Keratinocyte (primary cell): Measurements from ENCODE around the gene OLFM2. TPM values are rescaled to one million over a fixed set of nuclear protein-coding genes. Genes with fewer than 3 reads are reported as not detected.

Experiments used
- DNase-seq: peaks from one replicate; pipeline ENCODE4 v3.0.0-alpha.2; 2011; ENCODE audit warnings: low read depth, missing footprints, low spot score
- FAIRE-seq: peaks from 2 replicates; lab custom pipeline; 2011; peaks lifted over from hg19 to GRCh38; lab: Jason Lieb, UNC
- H2AFZ ChIP-seq: 2 replicates; pipeline ENCODE4 v1.6.0; 2012; ENCODE audit warnings: low read length, control low read depth, inconsistent platforms; ENCODE audit not compliant: control insufficient read depth
- H3K27ac ChIP-seq: 2 replicates; pipeline ENCODE4 v1.5.1; 2011; ENCODE audit warnings: low read length; ENCODE audit not compliant: control insufficient read depth, insufficient read depth
- H3K27me3 ChIP-seq: 3 replicates; pipeline ENCODE4 v1.6.0; 2011; ENCODE audit warnings: low read length; ENCODE audit not compliant: control insufficient read depth, insufficient read depth; ENCODE audit errors: extremely low read depth
- H3K36me3 ChIP-seq, 2 experiments: 2 replicates in 1 of 2; 3 replicates in 1 of 2; pipeline ENCODE4 v1.5.1; 2011; ENCODE audit warnings: low read length in 2 of 2, mild to moderate bottlenecking in 1 of 2; ENCODE audit not compliant: control insufficient read depth in 2 of 2, insufficient read depth in 2 of 2; ENCODE audit errors: extremely low read depth in 1 of 2
- H3K4me1 ChIP-seq: 3 replicates; pipeline ENCODE4 v1.5.1; 2011; ENCODE audit warnings: low read length; ENCODE audit not compliant: control insufficient read depth, insufficient read depth; ENCODE audit errors: extremely low read depth
- H3K4me2 ChIP-seq: 3 replicates; pipeline ENCODE4 v1.6.0; 2011; ENCODE audit warnings: low read depth, low read length; ENCODE audit not compliant: control insufficient read depth, insufficient read depth; ENCODE audit errors: extremely low read depth
- H3K4me3 ChIP-seq, 3 experiments: fragments of 200-600 bp in 1 of 3; sonication (generic) in 1 of 3; 2 replicates in 2 of 3; 3 replicates in 1 of 3; pipeline ENCODE4 v1.5.1; 2011 to 2016; ENCODE audit warnings: low read length in 3 of 3, mild to moderate bottlenecking in 3 of 3, control low read depth in 2 of 3, inconsistent platforms in 1 of 3, low read depth in 1 of 3, mixed read lengths in 1 of 3, mixed run types in 1 of 3, moderate library complexity in 1 of 3; ENCODE audit not compliant: control insufficient read depth in 2 of 3, insufficient read depth in 2 of 3; ENCODE audit errors: extremely low read depth in 1 of 3
- H3K79me2 ChIP-seq: 2 replicates; pipeline ENCODE4 v1.6.0; 2012; ENCODE audit warnings: low read length; ENCODE audit not compliant: control insufficient read depth, insufficient read depth
- H3K9ac ChIP-seq: 3 replicates; pipeline ENCODE4 v1.6.0; 2011; ENCODE audit warnings: low read length; ENCODE audit not compliant: control insufficient read depth, insufficient read depth; ENCODE audit errors: extremely low read depth
- H3K9me1 ChIP-seq: 3 replicates; pipeline ENCODE4 v1.6.0; 2011; ENCODE audit warnings: low read length; ENCODE audit not compliant: control insufficient read depth, insufficient read depth; ENCODE audit errors: extremely low read depth
- H3K9me3 ChIP-seq: 2 replicates; pipeline ENCODE4 v1.5.1; 2012; ENCODE audit warnings: low read depth, low read length; ENCODE audit not compliant: control insufficient read depth
- H4K20me1 ChIP-seq: 3 replicates; pipeline ENCODE4 v1.6.0; 2011; ENCODE audit warnings: low read length; ENCODE audit not compliant: control insufficient read depth, insufficient read depth; ENCODE audit errors: extremely low read depth
- EZH2 ChIP-seq: IDR thresholded peaks from one replicate; pipeline ENCODE4 v1.6.1; 2012; ENCODE audit warnings: inconsistent platforms, mild to moderate bottlenecking, low read length, moderate library complexity
- dilution Hi-C: fragments of 300-500 bp; cut with MboI; formaldehyde crosslinking; loops from one replicate; pipeline ENCODE4 v1.7.0; 2020; ENCODE audit warnings: low sequenced_read_pairs; ENCODE audit not compliant: extremely low pct_ligation_motif_present
- polyA plus RNA-seq, 5 experiments: library from polyadenylated mRNA; depleted of rRNA in 3 of 5; stranded (reverse) in 3 of 5; stranded (forward) in 1 of 5; unstranded in 1 of 5; fragments of >200 nt; gene quantifications; 1 replicate in 1 of 5; 2 replicates in 3 of 5; 3 replicates in 1 of 5; pipeline versions ENCODE4 v1.2.1 to v1.2.3, GENCODE V29; 2011 to 2012; ENCODE audit warnings: missing spikeins in 2 of 5, low read depth in 1 of 5, low replicate concordance in 1 of 5
- TF ChIP-seq, protein P1 (sequence below), 3 experiments: IDR thresholded peaks in 1 of 3; conservative IDR thresholded peaks in 1 of 3; optimal IDR thresholded peaks in 1 of 3; 2 replicates in 2 of 3; 3 replicates in 1 of 3; pipeline versions ENCODE3 to v1.5.1; 2011; ENCODE audit warnings: low read length in 3 of 3, mild to moderate bottlenecking in 3 of 3, moderate library complexity in 2 of 3, control low read depth in 1 of 3, inconsistent platforms in 1 of 3; ENCODE audit not compliant: insufficient read depth in 2 of 3; ENCODE audit errors: extremely low read depth in 1 of 3

The OLFM2 gene
- polyA plus RNA-seq, 1 donor (not counting 4 experiments of a cell fraction or from before 2014, with no cell fraction given): 5.3 TPM

DNA sequence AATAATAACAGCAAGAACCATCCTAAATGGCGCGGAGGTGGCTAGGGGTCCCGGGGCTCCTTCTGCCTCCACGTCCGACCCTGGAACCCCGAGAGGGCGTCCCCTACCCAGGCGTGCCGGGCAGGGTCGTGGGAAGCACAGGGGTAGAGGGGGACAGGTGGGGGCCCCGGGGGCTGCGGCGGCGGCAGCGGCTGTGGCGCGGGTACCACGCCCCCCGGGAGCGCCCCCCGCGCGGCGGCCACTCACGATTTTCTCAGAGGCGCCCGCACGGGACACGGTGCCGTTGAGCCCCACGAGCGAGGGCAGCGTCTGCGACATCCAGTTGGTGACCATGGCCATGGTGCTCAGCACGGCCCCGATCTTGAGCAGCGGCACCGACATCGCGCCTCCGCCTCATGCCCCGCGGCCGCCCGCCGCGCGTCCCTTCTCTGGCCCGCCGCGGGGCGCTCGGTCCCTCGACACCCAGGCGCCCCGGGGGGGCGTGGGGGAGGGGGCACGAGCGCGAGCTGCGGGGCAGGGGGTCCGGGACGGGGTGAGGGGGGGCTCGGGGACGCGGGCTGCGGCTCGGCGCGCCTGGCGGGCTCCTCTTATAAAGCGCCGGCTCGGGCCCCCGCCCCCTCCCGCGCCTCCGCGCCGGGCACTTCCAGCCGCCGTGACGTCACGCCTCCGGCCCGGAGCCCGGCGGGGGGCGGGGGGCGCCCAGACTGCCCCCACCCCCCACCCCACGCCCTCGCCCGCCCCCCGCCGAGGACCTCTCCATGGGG, 22.9 kb downstream of the OLFM2 start:
- no peak overlapping the region for H3K27ac ChIP-seq
- no peaks in the 10 kb centered on the region for H4K20me1 ChIP-seq
- FAIRE-seq (no peak), DNase-seq (no peak)
- dilution Hi-C loops: no loop called here
- no peaks in the 10 kb centered on the region for H3K9me3 ChIP-seq
- no peak overlapping the region for H3K9ac ChIP-seq
- H3K36me3 ChIP-seq: no peaks in the 10 kb centered on the region
- peak overlapping the region; percentile 9 for H2AFZ ChIP-seq
- H3K4me1 ChIP-seq: peaks cover 8% of the 10 kb centered on the region
- peak overlapping the region; percentile 48 for H3K4me2 ChIP-seq
- TF ChIP-seq, protein P1, sequence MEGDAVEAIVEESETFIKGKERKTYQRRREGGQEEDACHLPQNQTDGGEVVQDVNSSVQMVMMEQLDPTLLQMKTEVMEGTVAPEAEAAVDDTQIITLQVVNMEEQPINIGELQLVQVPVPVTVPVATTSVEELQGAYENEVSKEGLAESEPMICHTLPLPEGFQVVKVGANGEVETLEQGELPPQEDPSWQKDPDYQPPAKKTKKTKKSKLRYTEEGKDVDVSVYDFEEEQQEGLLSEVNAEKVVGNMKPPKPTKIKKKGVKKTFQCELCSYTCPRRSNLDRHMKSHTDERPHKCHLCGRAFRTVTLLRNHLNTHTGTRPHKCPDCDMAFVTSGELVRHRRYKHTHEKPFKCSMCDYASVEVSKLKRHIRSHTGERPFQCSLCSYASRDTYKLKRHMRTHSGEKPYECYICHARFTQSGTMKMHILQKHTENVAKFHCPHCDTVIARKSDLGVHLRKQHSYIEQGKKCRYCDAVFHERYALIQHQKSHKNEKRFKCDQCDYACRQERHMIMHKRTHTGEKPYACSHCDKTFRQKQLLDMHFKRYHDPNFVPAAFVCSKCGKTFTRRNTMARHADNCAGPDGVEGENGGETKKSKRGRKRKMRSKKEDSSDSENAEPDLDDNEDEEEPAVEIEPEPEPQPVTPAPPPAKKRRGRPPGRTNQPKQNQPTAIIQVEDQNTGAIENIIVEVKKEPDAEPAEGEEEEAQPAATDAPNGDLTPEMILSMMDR (optimal IDR thresholded peaks at IDR 0.05 in 1 of 3, IDR thresholded peaks at IDR 0.05 in 1 of 3, conservative IDR thresholded peaks at IDR 0.05 in 1 of 3; ENCODE audit: extremely low read depth in 1 of 3, insufficient read depth in 2 of 3, low read length in 3 of 3): no peak
- peak; percentile 9 for TF ChIP-seq EZH2
- peaks cover 25% of the 10 kb centered on the region for H3K27me3 ChIP-seq
- no peaks in the 10 kb centered on the region for H3K9me1 ChIP-seq
- H3K4me3 ChIP-seq: peak overlapping the region; percentile 20 to 52 (median 49)
- H3K79me2 ChIP-seq: no peaks in the 10 kb centered on the region

DNA sequence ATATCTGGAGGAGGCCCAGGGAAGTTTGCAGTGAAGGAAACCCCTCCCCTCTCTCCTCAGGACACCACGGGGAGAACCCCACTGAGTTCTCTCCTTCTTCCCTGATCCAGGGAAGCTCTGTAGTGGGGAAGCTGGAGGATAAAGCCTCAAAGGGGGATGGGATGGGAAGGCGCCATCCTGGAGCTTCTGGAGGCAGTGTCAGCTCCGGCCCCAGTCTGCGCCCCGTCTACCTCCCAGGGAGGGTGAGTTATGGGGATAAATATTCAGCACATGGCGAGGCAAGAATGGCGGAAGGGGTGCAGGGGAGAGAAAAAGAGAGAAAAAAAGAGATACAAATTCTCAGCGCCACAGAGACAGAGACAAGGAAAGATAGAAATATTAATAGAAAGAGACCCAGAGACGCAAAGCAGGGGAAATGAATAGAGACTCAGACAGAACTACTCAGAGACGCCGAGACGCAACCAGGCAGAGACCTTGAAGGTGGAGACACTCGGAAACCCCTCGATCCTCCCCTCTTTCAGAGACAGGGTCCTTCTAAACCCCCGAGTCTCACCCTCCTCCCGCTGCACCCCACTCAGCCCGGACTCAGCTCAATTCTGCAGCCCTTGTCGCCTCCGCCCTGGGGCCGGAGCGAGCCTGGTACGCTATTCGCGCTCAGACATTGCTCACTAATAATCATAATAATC, 23.6 kb downstream of the OLFM2 start:
- H3K4me2 ChIP-seq: peak overlapping the region; percentile 48
- dilution Hi-C loops: no loop called here
- no peaks in the 10 kb centered on the region for H4K20me1 ChIP-seq
- H2AFZ ChIP-seq: peak overlapping the region; percentile 2
- H3K27ac ChIP-seq: no peak overlapping the region
- FAIRE-seq (no peak), DNase-seq (no peak)
- TF ChIP-seq EZH2: peak; percentile 67
- TF ChIP-seq, protein P1 (optimal IDR thresholded peaks at IDR 0.05 in 1 of 3, IDR thresholded peaks at IDR 0.05 in 1 of 3, conservative IDR thresholded peaks at IDR 0.05 in 1 of 3; ENCODE audit: extremely low read depth in 1 of 3, insufficient read depth in 2 of 3, low read length in 3 of 3): no peak
- H3K4me1 ChIP-seq: peaks cover 8% of the 10 kb centered on the region
- H3K9me3 ChIP-seq: no peaks in the 10 kb centered on the region
- H3K79me2 ChIP-seq: no peaks in the 10 kb centered on the region
- H3K27me3 ChIP-seq: peaks cover 25% of the 10 kb centered on the region
- H3K4me3 ChIP-seq: peak overlapping the region; percentile 13 to 52 (median 38)
- no peaks in the 10 kb centered on the region for H3K9me1 ChIP-seq
- H3K36me3 ChIP-seq: no peaks in the 10 kb centered on the region
- H3K9ac ChIP-seq: no peak overlapping the region
